HG03103 (cell line): ENCODE data around the gene SMARCD3.

Source experiments
- ATAC-seq: cut with Tn5 transposase; IDR thresholded peaks from one replicate; pipeline ENCODE4 v1.9.1; 2021; ENCODE audit warnings: low read depth; ENCODE audit not compliant: unreplicated experiment

Gene SMARCD3

DNA sequence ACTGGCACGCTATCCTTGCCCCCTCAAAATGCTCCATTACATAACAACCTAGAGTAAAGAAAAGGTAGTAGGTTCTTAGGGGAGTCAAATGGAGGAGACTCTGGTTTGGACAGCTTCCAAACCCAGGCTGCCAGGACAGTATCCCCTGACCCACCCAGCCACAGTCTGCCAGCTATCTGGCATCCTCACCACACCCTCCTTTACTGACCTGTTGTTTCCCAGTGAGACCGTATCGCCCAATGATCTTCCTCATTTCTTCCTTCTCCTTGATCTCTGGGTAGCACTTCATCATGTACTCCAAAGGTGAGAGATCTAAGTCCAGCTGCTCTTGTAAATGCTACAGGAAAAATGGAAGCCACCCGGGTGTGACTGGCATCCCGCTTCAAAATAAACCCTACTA lies 33.1 kb downstream of the SMARCD3 start:
- ATAC-seq = no peak

DNA sequence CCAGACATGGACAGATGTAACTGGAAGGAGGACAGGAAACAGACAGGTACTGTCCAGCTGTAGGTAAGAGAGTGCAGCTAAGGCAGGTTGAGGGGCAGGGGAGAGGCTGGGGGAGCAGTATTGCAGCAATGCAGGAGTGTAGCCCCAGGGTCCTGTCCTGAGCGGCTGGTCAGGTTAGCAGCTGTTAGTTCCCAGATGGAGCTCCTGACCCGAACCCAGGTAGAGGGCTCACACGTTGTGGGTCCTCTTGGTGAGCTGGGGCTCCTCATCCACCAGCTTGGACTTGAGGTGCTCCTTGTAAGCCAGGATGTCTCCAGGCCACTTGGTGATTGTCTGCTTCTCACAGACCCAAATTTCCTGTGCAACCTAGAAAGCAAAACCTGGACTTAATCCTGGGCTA lies 34.7 kb downstream of the SMARCD3 start:
- no peak for ATAC-seq

DNA sequence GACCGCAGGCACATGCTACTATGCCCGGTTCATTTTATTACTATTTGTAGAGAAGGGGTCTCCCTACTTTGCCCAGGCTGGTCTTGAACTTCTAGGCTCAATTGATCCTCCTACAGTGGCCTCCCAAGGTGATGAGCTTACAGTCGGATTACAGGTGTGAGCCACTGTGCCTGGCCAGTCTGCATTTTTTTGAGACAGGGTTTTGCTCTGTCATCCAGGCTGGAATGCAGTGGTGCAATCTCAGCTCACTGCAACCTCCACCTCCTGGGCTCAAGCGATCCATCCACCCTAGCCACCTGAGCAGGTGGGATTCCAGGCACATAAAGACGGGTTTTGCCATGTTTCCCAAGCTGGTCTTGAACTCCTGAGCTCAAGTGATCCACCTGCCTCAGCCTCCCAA lies 35.9 kb downstream of the SMARCD3 start:
- no peak for ATAC-seq

DNA sequence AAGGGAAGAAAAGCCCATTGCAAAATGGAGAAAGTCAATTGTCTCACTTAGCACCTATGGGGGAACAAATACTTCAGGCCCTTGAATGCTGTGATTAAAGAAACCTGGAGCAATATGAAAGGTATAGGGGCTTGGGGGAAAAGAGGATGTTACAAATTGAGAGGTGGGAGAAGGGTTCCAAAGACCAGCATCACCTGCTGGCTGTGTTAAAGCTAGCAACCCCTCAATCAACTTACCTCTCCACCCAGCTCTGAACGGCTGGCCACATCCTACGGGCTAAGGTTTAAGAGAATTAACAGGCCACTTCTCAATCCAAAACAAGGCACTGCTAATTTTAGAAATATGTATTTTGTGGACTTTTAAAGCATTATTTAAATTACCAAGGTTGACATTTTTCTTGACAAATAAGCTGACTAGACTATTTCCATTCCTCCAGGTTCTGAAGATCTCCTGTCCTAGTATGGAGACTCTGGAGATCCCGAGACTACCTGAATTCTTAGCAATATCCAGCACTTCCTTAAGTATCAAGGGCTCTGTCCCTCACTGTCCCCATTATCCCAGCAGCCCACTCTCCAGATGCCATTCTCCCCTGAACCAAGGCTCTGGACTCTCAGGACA lies 37.2 kb downstream of the SMARCD3 start:
- ATAC-seq = no peak

DNA sequence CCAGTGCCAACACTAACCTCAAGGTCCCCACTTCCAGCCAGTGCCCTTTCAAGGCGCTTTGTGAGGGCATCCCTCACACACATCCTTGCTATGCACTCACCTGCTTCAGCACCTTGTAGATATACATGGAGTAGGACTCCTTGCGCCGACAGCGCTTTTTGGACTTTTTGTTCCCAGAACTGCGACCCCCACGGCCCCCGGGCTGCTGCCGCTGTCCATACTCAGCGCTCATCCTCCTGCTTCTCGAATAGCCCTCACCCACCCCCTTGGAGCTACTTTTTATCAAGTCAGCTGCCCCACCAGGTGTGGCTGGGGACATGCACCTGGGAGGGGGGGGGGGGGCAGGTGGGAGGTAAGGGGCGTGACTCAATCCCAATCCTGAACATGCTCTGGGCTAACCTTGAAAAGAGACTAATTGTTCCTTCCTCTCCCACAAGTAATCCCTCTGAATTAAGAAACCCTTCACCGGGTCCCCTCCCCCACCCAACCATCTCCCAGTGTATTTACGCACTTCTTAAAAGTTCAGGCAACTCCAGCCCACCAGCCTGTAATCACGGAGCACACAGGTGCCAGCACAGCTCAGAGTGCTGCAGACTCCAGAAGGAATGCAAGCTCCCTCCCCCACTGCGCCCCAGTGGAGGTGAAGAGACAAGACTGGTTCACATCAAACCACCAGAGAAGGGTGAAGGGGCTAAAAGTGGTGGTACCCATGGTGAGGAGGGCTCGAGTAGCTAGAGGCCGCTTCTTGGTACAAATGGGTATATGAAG lies 38.2 kb downstream of the SMARCD3 start, which contains the start of gene H2BK1:
TSS of gene H2BK1 (minus strand) at position 402 of the 768 bp plus-strand sequence. CDS start at position 232, 170 bp downstream.
- no peak for ATAC-seq

DNA sequence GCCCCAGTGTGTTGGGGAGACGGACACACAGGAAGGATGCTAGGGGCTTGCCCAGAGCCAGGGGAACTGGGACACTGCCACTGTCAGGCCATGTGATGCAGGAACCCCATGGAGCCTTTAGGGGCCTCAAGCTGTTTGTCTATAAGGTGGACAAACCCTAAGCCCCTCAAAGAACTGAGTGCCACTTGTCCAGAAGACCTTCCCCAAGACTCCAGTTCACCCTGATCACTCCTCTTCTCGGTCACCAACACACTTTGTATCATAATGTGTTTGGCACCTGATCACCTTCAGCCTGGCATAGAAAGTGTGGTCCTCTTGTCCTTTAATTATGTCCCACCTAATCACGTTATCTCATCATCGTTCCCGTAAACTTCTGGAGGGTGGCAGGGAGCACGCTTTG lies 38.9 kb downstream of the SMARCD3 start:
- ATAC-seq = no peak

DNA sequence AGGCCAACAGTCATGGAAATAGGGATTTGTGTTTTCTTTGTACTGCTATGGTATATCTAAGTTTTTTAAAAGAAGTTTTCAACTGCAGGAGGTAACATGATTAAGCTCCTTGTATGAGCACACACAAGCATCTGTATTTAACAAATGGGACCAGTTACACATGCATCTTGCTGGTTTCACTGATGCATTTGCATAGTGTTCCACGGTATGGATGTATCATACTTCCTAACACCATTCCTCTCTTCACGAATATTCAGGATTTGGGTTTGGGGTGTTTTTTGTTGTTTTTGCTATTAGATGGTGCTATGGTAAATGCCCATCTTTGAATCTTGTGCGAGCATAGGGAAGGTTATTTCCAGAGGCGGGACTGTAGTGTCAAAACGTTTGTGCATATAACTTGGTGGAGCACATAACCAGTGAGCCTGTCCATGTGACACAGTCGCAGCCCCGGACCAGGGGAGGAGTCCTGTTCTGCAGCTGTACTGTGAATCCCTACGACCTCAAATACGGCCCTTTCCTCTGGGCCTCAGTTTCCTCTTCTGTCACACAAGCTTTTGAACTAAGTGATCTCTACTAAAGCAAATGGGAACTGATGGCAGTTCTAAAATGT lies 40.1 kb downstream of the SMARCD3 start:
- no peak for ATAC-seq

DNA sequence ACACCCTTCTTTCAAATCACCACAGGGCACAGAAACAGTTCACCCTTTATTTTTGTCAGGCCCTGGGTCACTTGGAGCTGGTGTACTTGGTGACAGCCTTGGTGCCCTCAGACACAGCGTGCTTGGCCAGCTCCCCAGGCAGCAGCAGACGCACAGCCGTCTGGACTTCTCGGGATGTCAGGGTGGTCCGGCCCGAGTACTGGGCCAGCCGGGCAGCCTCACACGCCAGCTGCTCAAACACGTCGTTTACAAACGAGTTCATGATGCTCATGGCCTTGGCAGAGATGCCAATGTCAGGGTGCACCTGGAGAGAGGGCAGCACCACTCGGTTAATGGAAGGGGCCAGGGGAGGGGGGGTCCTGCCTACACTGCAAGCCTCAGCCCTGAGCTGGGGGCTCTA lies 40.7 kb downstream of the SMARCD3 start:
- no peak for ATAC-seq

DNA sequence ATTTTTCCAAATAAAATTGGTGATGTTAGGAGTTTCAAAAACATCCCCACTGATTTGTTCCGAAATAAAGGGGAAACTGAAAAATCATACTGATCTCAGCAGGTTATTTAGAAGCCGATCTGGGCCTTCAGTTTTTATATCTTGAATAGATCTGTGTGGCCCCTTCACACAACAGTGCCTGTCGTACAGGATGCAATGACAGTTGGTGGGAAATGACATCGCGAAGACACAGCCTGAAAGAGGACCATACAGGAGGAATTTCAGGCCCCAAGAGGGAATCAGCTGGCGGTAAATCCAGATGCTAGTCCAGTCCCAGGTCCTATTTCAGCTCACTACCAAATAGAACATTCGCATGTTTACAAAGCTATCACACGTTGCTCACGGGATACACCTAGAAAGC lies 41.2 kb downstream of the SMARCD3 start:
- ATAC-seq = no peak

DNA sequence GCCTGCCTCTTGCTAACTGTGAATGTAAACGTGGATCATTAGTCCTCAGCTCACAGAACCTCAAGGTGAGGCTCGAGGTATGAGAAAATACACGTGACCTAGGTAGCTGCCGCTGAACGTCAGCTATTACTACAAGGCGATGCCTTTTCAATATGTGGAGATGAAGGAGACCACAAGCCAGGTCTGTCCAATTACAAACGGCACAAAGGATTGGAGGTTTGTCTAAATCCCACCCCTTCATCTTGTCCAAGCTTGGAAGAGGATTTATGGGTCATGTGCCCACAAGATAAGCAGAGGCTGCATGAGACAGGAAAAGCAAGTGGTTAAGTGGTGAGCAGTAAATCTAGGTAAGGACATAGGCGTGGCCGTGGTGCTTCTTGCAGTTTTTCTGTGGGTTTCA lies 41.6 kb downstream of the SMARCD3 start:
- no peak for ATAC-seq

DNA sequence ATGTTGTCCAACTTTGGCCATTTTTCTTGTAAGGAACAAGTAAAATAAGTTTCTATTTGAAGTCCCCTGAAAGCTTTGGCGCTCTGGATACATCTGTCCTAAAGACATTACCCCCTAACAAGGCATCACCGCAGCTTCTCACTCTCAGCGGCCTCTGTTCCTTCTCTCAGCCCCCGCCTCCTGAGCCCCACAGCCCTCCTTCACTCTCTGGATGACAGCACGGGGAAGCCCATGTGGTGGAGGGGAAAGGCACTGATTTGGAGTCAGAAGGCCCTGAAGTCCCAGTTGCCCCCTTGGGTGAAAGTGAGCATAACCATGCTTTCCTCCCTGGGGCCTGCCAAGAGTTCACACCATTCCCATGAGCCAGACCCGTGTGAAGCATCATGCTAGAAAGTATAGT lies 42.8 kb downstream of the SMARCD3 start:
- ATAC-seq = no peak

DNA sequence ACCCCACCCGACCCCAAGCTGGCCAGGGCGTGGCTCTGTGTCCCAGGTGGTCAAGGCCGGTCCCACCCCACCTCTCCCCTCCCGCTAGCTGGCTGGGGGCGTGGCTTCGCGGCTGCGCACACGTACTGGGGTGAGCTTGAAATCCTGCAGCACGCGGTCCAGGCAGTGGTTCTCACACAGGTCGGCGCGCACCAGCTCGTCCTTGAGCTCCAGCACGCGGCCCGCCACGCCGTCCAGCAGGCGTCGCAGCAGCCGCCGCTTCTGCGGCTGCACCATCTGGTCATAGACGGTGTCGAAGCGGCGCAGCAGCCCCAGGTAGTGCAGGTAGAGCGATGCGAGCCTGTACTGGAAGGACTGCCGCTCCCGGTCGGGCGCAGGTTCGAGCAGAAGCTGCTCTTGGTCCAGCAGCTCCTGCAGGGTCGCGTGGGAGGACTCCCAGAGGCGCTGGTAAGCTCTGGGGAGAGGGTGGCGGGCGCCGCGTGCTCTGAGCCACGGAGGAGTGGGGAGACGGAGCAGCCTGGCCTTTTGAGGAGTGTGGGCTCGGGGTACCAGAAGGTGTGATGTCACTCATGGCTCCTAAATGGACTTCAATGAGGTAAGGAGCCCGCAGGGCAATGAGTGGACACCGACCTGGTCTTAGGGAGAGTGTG lies 44.0 kb downstream of the SMARCD3 start:
- no peak for ATAC-seq

DNA sequence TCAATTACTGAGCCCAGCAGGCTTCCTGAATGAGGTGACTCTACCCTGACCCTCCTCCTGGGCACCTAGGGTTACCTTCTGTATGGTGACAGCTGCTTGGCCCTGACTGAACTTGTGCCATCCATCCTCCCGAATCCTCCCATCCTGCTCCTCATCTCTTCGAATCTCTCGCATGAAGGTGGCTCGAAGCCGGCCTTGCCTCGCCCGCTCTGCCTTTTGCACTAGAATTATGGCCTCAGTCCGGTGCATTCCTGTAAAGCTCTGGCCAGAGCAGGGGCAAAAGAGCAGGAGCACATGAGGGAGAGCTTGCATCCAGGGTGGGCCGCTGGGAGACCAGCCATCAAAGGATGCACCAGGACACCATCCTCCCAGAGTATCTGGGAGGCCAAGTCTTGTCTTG lies 45.7 kb downstream of the SMARCD3 start:
- ATAC-seq = no peak

DNA sequence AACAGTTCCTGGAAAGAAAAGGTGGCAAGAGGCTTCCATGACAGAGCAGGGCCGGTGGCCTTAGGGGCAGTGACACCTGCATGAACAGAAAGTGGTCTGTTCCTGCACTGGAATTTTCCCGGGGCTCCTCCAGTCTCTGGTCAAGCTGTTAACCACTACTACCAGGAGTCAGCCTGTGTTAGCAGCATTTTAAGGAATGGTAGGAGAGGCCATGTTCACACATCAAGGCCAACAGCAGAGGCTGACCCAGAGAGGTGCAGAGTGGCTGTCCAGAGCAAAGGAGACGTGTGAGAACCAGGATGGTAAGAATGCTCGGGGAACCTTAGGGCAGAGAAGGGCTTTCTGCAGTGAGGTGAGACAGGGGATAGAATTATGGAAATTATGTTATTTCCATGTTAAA lies 46.7 kb downstream of the SMARCD3 start:
- ATAC-seq = no peak

DNA sequence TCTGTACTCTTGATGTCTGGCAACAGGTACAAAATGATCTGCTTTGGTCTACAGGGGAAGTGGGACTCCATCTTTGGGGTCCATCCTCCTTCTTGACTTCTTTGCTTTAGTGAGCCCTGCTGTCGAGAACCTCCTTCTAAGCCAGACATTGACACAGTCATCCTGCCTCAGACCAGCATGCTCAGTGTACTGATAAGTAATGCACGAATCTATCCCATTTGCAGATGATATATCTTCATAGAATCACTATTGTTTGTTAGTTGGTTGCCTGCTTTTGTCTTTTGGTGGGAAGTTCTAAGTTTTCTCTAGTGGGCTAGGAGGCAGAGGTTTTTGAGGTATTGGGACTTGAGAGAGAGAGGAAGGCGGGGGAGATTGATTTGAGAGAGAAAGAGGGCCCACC lies 47.1 kb downstream of the SMARCD3 start:
- no peak for ATAC-seq

DNA sequence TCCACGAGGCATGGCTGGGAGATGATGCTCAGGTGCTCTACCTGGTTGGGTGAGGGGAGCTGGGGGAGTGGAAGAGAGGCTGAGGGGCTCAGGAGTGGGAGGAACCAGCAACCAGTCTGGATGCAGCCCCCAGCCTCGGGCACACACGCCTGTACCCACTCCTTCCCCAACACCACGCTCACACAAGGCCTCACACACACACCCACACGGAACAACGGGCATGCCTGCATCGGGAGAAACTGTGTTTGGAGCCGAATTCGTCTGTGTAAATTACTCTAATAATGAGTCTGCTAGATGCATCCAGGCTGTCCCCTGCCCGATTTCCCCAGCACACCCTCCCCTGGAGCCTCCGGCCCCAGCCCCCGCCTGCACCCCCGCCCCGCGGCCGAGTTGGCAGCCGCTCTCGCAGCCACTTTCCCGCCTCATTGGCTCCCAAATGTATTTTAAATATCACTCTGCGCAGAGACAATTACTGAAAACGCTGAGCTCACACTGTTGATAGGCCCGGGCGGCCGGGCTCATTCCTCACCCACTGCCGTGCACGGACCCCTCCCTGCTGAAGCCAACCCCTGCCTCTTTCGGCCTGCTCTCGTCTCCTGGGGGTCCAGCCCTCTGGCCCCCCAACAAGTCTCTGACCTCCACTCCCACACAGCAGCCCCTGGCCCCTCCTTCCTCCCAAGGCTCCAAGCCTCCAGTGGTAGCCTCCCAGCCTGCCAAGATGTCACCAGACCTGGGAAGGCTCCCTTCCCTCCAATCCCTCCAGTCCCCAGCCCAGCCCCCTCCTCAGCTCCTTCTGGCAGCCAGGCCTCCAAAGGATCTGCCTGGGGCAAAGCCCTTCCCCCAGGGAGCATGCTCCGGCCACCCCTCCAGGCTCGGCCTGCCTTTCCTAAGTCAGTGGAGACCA lies 49.3 kb downstream of the SMARCD3 start:
- no peak for ATAC-seq

DNA sequence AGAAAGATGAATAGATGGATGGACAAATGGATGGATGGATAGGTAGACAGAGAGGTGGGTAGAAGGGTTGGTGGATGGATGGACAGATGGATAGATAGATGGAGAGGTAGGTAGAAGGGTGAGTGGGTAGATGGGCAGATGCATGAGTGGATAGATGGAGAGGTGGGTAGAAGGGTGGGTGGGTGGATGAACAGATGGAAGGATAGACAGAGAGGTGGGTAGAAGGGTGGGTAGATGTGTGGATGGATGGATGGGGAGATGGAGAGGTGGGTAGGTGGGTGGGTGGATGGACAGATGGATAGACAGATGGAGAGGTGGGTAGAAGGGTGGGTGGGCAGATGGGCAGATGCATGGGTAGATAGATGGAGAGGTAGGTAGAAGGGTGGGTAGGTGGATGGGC lies 50.6 kb downstream of the SMARCD3 start:
- no peak for ATAC-seq

DNA sequence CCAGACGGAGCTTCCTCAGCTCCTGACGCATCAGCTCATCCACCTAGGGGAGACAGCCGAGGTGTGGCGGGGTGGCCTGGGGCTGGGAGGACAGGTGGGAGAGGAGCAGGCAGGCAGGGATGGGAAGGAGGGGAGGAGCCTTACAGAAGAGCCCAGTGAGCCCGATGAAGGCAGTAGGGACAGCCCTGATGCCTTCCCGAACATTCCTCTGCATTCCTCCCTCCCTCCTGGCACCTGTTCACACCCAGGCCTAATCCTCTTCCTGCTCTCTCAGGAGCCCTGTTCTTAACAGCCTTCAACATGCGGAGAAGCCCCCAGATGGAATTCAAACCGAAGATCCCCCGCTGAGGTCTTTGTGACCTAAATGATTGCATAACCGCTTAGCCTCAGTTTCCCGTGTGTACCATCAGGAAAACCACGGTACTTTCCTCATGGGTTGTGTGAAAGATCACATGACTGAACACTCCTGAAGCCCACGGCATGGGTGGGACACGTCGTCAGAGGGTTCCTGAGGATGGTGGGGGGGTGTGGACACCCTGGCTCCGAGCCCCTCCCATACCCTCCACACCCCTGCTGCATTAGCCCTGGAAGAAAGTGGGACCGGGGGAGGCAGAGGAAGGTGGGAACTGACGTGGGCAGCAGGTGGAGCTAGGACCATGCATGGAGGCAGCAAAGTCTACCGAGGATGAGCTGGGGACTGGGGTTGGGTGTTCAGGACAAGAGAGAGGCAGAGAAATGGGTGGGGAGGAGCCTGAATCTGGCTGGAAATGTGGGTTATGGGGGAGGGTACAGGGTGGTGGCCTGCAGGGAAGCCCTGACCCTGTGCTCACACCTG lies 52.7 kb downstream of the SMARCD3 start:
- ATAC-seq = no peak

DNA sequence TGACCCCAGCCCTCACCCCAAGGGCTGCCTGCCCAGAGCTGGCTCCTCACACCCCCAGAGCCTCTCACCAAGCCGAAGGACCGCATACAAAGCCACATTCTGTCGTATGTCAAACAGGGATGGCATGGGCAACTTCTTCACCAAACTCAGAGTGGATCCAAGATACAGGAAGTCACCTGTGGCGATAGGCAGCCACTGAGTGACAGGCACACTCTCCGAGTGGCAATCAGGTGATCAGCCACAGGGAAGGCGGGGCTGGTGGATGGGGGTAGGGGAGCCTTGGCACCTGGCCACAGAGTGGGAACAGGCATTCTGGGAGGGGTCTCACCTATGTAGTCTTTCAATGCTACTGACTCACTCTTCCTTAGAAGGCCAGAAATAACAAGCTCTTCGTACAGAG lies 54.3 kb downstream of the SMARCD3 start:
- no peak for ATAC-seq
